ENCODE data around the gene TRPV6.

- TF ChIP-seq CTCF (IDR thresholded peaks at IDR 0.05) (no peak), POLR2A (IDR thresholded peaks at IDR 0.05) (no peak), EP300 (IDR thresholded peaks at IDR 0.05; ENCODE audit: low read depth) (no peak), POLR2AphosphoS5 (IDR thresholded peaks at IDR 0.05) (no peak)
Measured at GRCh38 chr7:142927085-142927745, 41.7 kb upstream of the TRPV6 start.
